NB4 (cell line): ENCODE measurements around the gene MAT2B.

Source experiments
- CTCF ChIP-seq: IDR thresholded peaks from one replicate; pipeline ENCODE4 v1.5.1; 2012; ENCODE audit warnings: low read depth, low read length
- POLR2A ChIP-seq: IDR thresholded peaks from 2 replicates; pipeline ENCODE4 v1.6.1; 2011; ENCODE audit warnings: mild to moderate bottlenecking; ENCODE audit not compliant: insufficient read length; ENCODE audit errors: extremely low read depth

GRCh38 chr5:163458778-163459385 is 46.5 kb upstream of the MAT2B start:
- no peak for TF ChIP-seq POLR2A
- no peak for TF ChIP-seq CTCF
